GM23338 (cell line): ENCODE data around the gene RIC8B. TPM values are rescaled to one million over a fixed set of nuclear protein-coding genes. Genes with fewer than 3 reads are reported as not detected.

Source experiments
- ATAC-seq: fragments of 200-7000 bp; cut with Tn5 transposase; 3 replicates; pipeline ENCODE4 v1.9.1; 2020
- DNase-seq: peaks from one replicate; pipeline ENCODE4 v3.0.0-alpha.2; 2015; ENCODE audit warnings: low spot score
- H2AFZ ChIP-seq: fragments of 200-600 bp; sonication (generic); 2 replicates; pipeline ENCODE4 v1.8.0; 2016; ENCODE audit warnings: antibody characterized with exemption, mild to moderate bottlenecking, moderate library complexity
- H3F3A ChIP-seq: fragments of 200-600 bp; sonication (generic); replicated peaks from 2 replicates; pipeline ENCODE4 v1.8.0; 2017; ENCODE audit warnings: antibody characterized with exemption, mixed run types, low read depth
- H3K27ac ChIP-seq: fragments of 200-600 bp; sonication (generic); 2 replicates; pipeline ENCODE4 v1.6.1; 2016; ENCODE audit warnings: low read depth
- H3K27me3 ChIP-seq: fragments of 200-600 bp; sonication (generic); 2 replicates; pipeline ENCODE4 v1.8.0; 2016; ENCODE audit warnings: mild to moderate bottlenecking, mixed run types, moderate library complexity; ENCODE audit not compliant: insufficient read depth
- H3K36me3 ChIP-seq: fragments of 200-600 bp; sonication (generic); 2 replicates; pipeline ENCODE4 v1.8.0; 2016; ENCODE audit warnings: mild to moderate bottlenecking; ENCODE audit not compliant: insufficient read depth
- H3K4me1 ChIP-seq: fragments of 200-600 bp; sonication (generic); 2 replicates; pipeline ENCODE4 v1.8.0; 2016; ENCODE audit warnings: mild to moderate bottlenecking, moderate library complexity; ENCODE audit not compliant: insufficient read depth
- H3K4me2 ChIP-seq: fragments of 200-600 bp; sonication (generic); 2 replicates; pipeline ENCODE4 v1.7.1; 2017; ENCODE audit warnings: mixed run types
- H3K4me3 ChIP-seq: fragments of 200-600 bp; sonication (generic); 2 replicates; pipeline ENCODE4 v1.6.1; 2016; ENCODE audit warnings: mixed run types
- H3K79me2 ChIP-seq: fragments of 200-600 bp; sonication (generic); replicated peaks from 2 replicates; pipeline ENCODE4 v1.8.0; 2017; ENCODE audit warnings: mild to moderate bottlenecking; ENCODE audit not compliant: insufficient read depth
- H3K9me2 ChIP-seq: fragments of 200-600 bp; sonication (generic); 2 replicates; pipeline ENCODE4 v1.8.0; 2017; ENCODE audit not compliant: insufficient read depth
- H4K20me1 ChIP-seq: fragments of 200-600 bp; sonication (generic); replicated peaks from 2 replicates; pipeline ENCODE4 v1.8.0; 2017; ENCODE audit warnings: mild to moderate bottlenecking; ENCODE audit not compliant: insufficient read depth
- H3K27ac Mint-ChIP-seq: 2 replicates; pipeline ENCODE4 v1.8.0; 2020; ENCODE audit warnings: inconsistent platforms, mild to moderate bottlenecking, moderate library complexity, mixed read lengths
- H3K27me3 Mint-ChIP-seq: 3 replicates; pipeline ENCODE4 v1.8.0; 2022; ENCODE audit warnings: low read depth, mild to moderate bottlenecking, moderate library complexity, mixed read lengths, inconsistent platforms; ENCODE audit not compliant: insufficient read depth, poor library complexity
- H3K36me3 Mint-ChIP-seq: 3 replicates; pipeline ENCODE4 v1.8.0; 2021; ENCODE audit warnings: low read depth, mild to moderate bottlenecking, inconsistent platforms, moderate library complexity, mixed read lengths
- H3K4me1 Mint-ChIP-seq: 3 replicates; pipeline ENCODE4 v1.8.0; 2020; ENCODE audit warnings: mild to moderate bottlenecking, inconsistent platforms, mixed read lengths
- H3K4me3 Mint-ChIP-seq: 3 replicates; pipeline ENCODE4 v1.8.0; 2021; ENCODE audit warnings: moderate library complexity, mild to moderate bottlenecking, inconsistent platforms, mixed read lengths
- H3K9me3 Mint-ChIP-seq: 3 replicates; pipeline ENCODE4 v1.8.0; 2020; ENCODE audit warnings: moderate library complexity, mild to moderate bottlenecking, inconsistent platforms, mixed read lengths
- CREB1 ChIP-seq: fragments of 250-450 bp; sonication (Bioruptor Pico); IDR thresholded peaks from 2 replicates; pipeline ENCODE4 v1.5.0; 2020; ENCODE audit warnings: low read depth, mild to moderate bottlenecking, moderate library complexity
- CTCF ChIP-seq, 2 experiments: fragments of 200-600 bp in 1 of 2; sonication (generic) in 1 of 2; conservative IDR thresholded peaks; 2 replicates each; pipeline versions ENCODE4 v1.5.1 to v1.6.1; 2016 to 2017; ENCODE audit warnings: antibody characterized with exemption in 2 of 2, low read depth in 2 of 2, mild to moderate bottlenecking in 2 of 2, moderate library complexity in 1 of 2
- EZH2 ChIP-seq: fragments of 200-600 bp; sonication (generic); IDR thresholded peaks from one replicate; pipeline ENCODE4 v1.8.0; 2017; ENCODE audit warnings: antibody characterized with exemption, mild to moderate bottlenecking, low read depth; ENCODE audit not compliant: unreplicated experiment
- EZH2phosphoT487 ChIP-seq: fragments of 200-600 bp; sonication (generic); IDR thresholded peaks from one replicate; pipeline ENCODE4 v1.8.1; 2018; ENCODE audit warnings: antibody characterized with exemption; ENCODE audit not compliant: unreplicated experiment
- JUNB ChIP-seq: IDR thresholded peaks from one replicate; pipeline ENCODE4 v1.6.1; 2016; ENCODE audit warnings: antibody characterized with exemption; ENCODE audit not compliant: unreplicated experiment
- POLR2AphosphoS5 ChIP-seq: IDR thresholded peaks from 2 replicates; pipeline ENCODE4 v1.6.1; 2016; ENCODE audit warnings: antibody characterized with exemption, low read depth
- ZNF114 ChIP-seq: fragments of 250-450 bp; sonication (Bioruptor Pico); IDR thresholded peaks from 2 replicates; pipeline ENCODE4 v1.5.0; 2020; ENCODE audit warnings: mild to moderate bottlenecking, moderate library complexity
- ZNF331 ChIP-seq: fragments of 250-450 bp; sonication (Bioruptor Pico); IDR thresholded peaks from 2 replicates; pipeline ENCODE4 v1.5.0; 2020; ENCODE audit warnings: low read depth, mild to moderate bottlenecking, moderate library complexity
- polyA plus RNA-seq: library from polyadenylated mRNA; unstranded; fragments of >200 nt; fragmentation: Nextera tagmentation; extraction: Ambion mirVana; gene quantifications from 2 replicates; pipeline ENCODE4 v1.2.1, GENCODE V29; 2016
- total RNA-seq: library from RNA; depleted of rRNA; stranded (reverse); fragments of >200 nt; shearing (Covaris generic); gene quantifications from 2 replicates; pipeline ENCODE4 v1.2.3, GENCODE V29; 2014

RIC8B gene
- total and polyA plus RNA-seq, 2 experiments from 2014 or later: 12.3 to 25.5 TPM

GRCh38 chr12:106764220-106764619, 10.3 kb upstream of the RIC8B start:
- TF ChIP-seq POLR2AphosphoS5 (no peak), ZNF114 (no peak), EZH2phosphoT487 (no peak), JUNB (no peak), CTCF (conservative IDR thresholded peaks at IDR 0.05; ENCODE audit: low read depth in 2 of 2) (no peak), EZH2 (no peak), ZNF331 (no peak), CREB1 (no peak)
- ATAC-seq (no peak), DNase-seq (no peak)
- peak overlapping the region; percentile 35; the same call in 1 of the 2 replicates for H2AFZ ChIP-seq
- no peak overlapping the region for H3K4me2 ChIP-seq
- no peaks in the 10 kb centered on the region for H3K79me2 ChIP-seq
- H3K36me3 ChIP-seq: no peaks in the 10 kb centered on the region
- H3F3A ChIP-seq: peaks cover 8% of the 10 kb centered on the region; the same call in 1 of the 2 replicates
- Mint-ChIP-seq H3K9me3 (no peaks in the 10 kb centered on the region; the same call in 2 of the 3 replicates), H3K27me3 (peaks cover 8% of the 10 kb centered on the region), H3K36me3 (no peaks in the 10 kb centered on the region), H3K4me1 (peaks cover 62% of the 10 kb centered on the region), H3K4me3 (no peak overlapping the region), H3K27ac (no peak overlapping the region; the same call in 1 of the 2 replicates)
- peaks cover 6% of the 10 kb centered on the region; the same call in 1 of the 2 replicates for H3K9me2 ChIP-seq
- no peaks in the 10 kb centered on the region for H4K20me1 ChIP-seq
- H3K27ac ChIP-seq: no peak overlapping the region
- peaks cover 31% of the 10 kb centered on the region for H3K4me1 ChIP-seq
- H3K27me3 ChIP-seq: no peaks in the 10 kb centered on the region
- H3K4me3 ChIP-seq: no peak overlapping the region

DNA sequence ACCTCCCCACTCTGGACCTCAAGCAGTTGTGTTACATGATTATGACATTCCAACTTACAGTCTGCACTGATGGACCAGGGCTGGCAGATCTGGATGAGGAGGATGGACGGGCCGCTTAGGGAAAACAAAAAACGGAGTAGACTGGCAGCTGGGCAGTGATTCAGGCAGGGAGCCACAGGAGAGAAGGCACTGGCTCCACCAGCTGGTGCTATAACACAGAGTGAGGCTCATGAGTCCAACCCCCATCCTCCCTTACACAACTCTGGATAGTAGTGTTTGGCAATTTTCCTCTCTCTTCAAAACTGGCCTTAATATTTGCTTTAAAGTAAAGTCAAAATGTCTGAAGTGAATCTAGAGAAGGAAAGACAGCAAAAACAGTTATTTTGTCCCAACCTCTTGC, 9.7 kb upstream of the RIC8B start:
- Histone ChIP-seq H3K79me2 (no peaks in the 10 kb centered on the region), H4K20me1 (no peaks in the 10 kb centered on the region), H3K36me3 (no peaks in the 10 kb centered on the region), H3K4me3 (no peak overlapping the region), H3K27ac (no peak overlapping the region), H3K9me2 (peaks cover 6% of the 10 kb centered on the region; the same call in 1 of the 2 replicates), H3K4me2 (no peak overlapping the region), H3K27me3 (no peaks in the 10 kb centered on the region), H3F3A (peaks cover 8% of the 10 kb centered on the region; the same call in 1 of the 2 replicates), H2AFZ (no peak overlapping the region), H3K4me1 (peaks cover 30% of the 10 kb centered on the region)
- Mint-ChIP-seq H3K4me3 (no peak overlapping the region), H3K27ac (no peak overlapping the region; the same call in 1 of the 2 replicates), H3K27me3 (peaks cover 10% of the 10 kb centered on the region), H3K36me3 (no peaks in the 10 kb centered on the region), H3K4me1 (peaks cover 64% of the 10 kb centered on the region), H3K9me3 (no peaks in the 10 kb centered on the region; the same call in 2 of the 3 replicates)
- no peak for ATAC-seq
- DNase-seq: no peak
- TF ChIP-seq CTCF (conservative IDR thresholded peaks at IDR 0.05; ENCODE audit: low read depth in 2 of 2) (peak in 1 of 2 experiments; percentile 51; a peak in 2 of 4 replicates), POLR2AphosphoS5 (no peak)
